ENCODE measurements around the gene GRIK4. TPM values are rescaled to one million over a fixed set of nuclear protein-coding genes. Genes with fewer than 3 reads are reported as not detected.

GRIK4 gene
- total RNA-seq, 2 experiments from 2014 or later = not detected

GRCh38 chr11:120816176-120816575, 304.6 kb downstream of the GRIK4 start:
- Mint-ChIP-seq H3K4me3 (no peak overlapping the region), H3K27me3 (peaks cover 32% of the 10 kb centered on the region), H3K36me3 (ENCODE audit: low read depth) (no peaks in the 10 kb centered on the region)

GRCh38 chr11:120816711-120817110, 305.2 kb downstream of the GRIK4 start:
- H3K9me3 ChIP-seq (ENCODE audit: control insufficient read depth in 1 of 2, insufficient read depth in 1 of 2, low read length in 2 of 2) = peaks cover 0 to 6% of the 10 kb centered on the region in 2 experiments
- ATAC-seq (ENCODE audit: poor library complexity) (no peak), DNase-seq (no peak)
- H3K36me3 ChIP-seq (ENCODE audit: insufficient read depth, low read length) = no peaks in the 10 kb centered on the region
- H3K27me3 ChIP-seq (ENCODE audit: control insufficient read depth in 1 of 2, insufficient read depth in 2 of 2, low read length in 2 of 2) = no peaks in the 10 kb centered on the region
- Mint-ChIP-seq H3K4me3 (no peak overlapping the region), H3K4me1 (ENCODE audit: low read depth) (no peaks in the 10 kb centered on the region), H3K9me3 (no peaks in the 10 kb centered on the region), H3K27me3 (peaks cover 32% of the 10 kb centered on the region), H3K36me3 (ENCODE audit: low read depth) (no peaks in the 10 kb centered on the region), H3K27ac (no peak overlapping the region)
- H3K4me3 ChIP-seq (ENCODE audit: low read length) = no peak overlapping the region
- intact Hi-C loops (cut with DNase I, micrococcal nuclease) = loop anchor here in 1 of 2 experiments (10.0 kb wide), 1 partner anchor 482 kb away; the partner anchor contains the start of gene ARHGEF12
- POLR2A ChIA-PET = no interaction called here
- TF ChIP-seq CTCF (IDR thresholded peaks at IDR 0.05) = no peak
- no peaks in the 10 kb centered on the region for H3K4me1 ChIP-seq (ENCODE audit: insufficient read depth, low read length)
- H3K27ac ChIP-seq (ENCODE audit: low read depth in 1 of 2, low read length in 2 of 2) = no peak overlapping the region
- CTCF ChIA-PET = no interaction called here

More at GRCh38 chr11:120816176-120816575, 304.6 kb downstream of the GRIK4 start:
- intact Hi-C loops (cut with DNase I, micrococcal nuclease) = loop anchor here in 1 of 2 experiments (10.0 kb wide), 1 partner anchor 481 kb away; the partner anchor contains the start of gene ARHGEF12
- Mint-ChIP-seq H3K27ac (no peak overlapping the region), H3K4me1 (ENCODE audit: low read depth) (no peaks in the 10 kb centered on the region), H3K9me3 (no peaks in the 10 kb centered on the region)
- H3K4me3 ChIP-seq (ENCODE audit: low read length) = no peak overlapping the region
- H3K27ac ChIP-seq (ENCODE audit: low read depth in 1 of 2, low read length in 2 of 2) = no peak overlapping the region
- no peaks in the 10 kb centered on the region for H3K4me1 ChIP-seq (ENCODE audit: insufficient read depth, low read length)
- CTCF ChIA-PET = no interaction called here
- ATAC-seq (ENCODE audit: poor library complexity) (no peak), DNase-seq (no peak)
- H3K9me3 ChIP-seq (ENCODE audit: control insufficient read depth in 1 of 2, insufficient read depth in 1 of 2, low read length in 2 of 2) = peaks cover 0 to 6% of the 10 kb centered on the region in 2 experiments
- H3K27me3 ChIP-seq (ENCODE audit: control insufficient read depth in 1 of 2, insufficient read depth in 2 of 2, low read length in 2 of 2) = no peaks in the 10 kb centered on the region
- POLR2A ChIA-PET = no interaction called here
- TF ChIP-seq CTCF (IDR thresholded peaks at IDR 0.05) = no peak
- no peaks in the 10 kb centered on the region for H3K36me3 ChIP-seq (ENCODE audit: insufficient read depth, low read length)

- Mint-ChIP-seq H3K36me3 (ENCODE audit: low read depth) (no peaks in the 10 kb centered on the region), H3K4me1 (ENCODE audit: low read depth) (no peaks in the 10 kb centered on the region), H3K27ac (no peak overlapping the region), H3K9me3 (no peaks in the 10 kb centered on the region), H3K4me3 (no peak overlapping the region), H3K27me3 (peaks cover 32% of the 10 kb centered on the region)
- Histone ChIP-seq H3K4me1 (ENCODE audit: insufficient read depth, low read length) (no peaks in the 10 kb centered on the region), H3K27ac (ENCODE audit: low read depth in 1 of 2, low read length in 2 of 2) (no peak overlapping the region), H3K36me3 (ENCODE audit: insufficient read depth, low read length) (no peaks in the 10 kb centered on the region), H3K9me3 (ENCODE audit: control insufficient read depth in 1 of 2, insufficient read depth in 1 of 2, low read length in 2 of 2) (peaks cover 0 to 6% of the 10 kb centered on the region in 2 experiments), H3K4me3 (ENCODE audit: low read length) (no peak overlapping the region), H3K27me3 (ENCODE audit: control insufficient read depth in 1 of 2, insufficient read depth in 2 of 2, low read length in 2 of 2) (no peaks in the 10 kb centered on the region)
- ChIA-PET CTCF (no interaction called here), POLR2A (no interaction called here)
- ATAC-seq (ENCODE audit: poor library complexity) (no peak), DNase-seq (no peak)
- TF ChIP-seq CTCF (IDR thresholded peaks at IDR 0.05) = no peak
- intact Hi-C loops (cut with DNase I, micrococcal nuclease) = loop anchor here in 1 of 2 experiments (10.0 kb wide), 1 partner anchor 482 kb away; the partner anchor contains the start of gene ARHGEF12
Measured at GRCh38 chr11:120817158-120817557, 305.6 kb downstream of the GRIK4 start.

Data from CD4-positive, alpha-beta T cell (primary cell).